GM12864 (cell line): ENCODE results near the gene LPIN3.

Experiments
- DNase-seq: peaks from one replicate; pipeline ENCODE4 v3.0.0-alpha.2; 2011; ENCODE audit warnings: low read depth
- H3K4me3 ChIP-seq: 2 replicates; pipeline ENCODE4 v1.5.1; 2011; ENCODE audit warnings: mild to moderate bottlenecking, low read depth, low read length, control low read depth
- TF ChIP-seq, protein P1 (sequence below): IDR thresholded peaks from 2 replicates; pipeline ENCODE4 v1.5.1; 2011; ENCODE audit warnings: low read depth, mild to moderate bottlenecking, moderate library complexity, low read length, control low read depth, inconsistent platforms; ENCODE audit errors: missing control alignments

Gene LPIN3

DNA sequence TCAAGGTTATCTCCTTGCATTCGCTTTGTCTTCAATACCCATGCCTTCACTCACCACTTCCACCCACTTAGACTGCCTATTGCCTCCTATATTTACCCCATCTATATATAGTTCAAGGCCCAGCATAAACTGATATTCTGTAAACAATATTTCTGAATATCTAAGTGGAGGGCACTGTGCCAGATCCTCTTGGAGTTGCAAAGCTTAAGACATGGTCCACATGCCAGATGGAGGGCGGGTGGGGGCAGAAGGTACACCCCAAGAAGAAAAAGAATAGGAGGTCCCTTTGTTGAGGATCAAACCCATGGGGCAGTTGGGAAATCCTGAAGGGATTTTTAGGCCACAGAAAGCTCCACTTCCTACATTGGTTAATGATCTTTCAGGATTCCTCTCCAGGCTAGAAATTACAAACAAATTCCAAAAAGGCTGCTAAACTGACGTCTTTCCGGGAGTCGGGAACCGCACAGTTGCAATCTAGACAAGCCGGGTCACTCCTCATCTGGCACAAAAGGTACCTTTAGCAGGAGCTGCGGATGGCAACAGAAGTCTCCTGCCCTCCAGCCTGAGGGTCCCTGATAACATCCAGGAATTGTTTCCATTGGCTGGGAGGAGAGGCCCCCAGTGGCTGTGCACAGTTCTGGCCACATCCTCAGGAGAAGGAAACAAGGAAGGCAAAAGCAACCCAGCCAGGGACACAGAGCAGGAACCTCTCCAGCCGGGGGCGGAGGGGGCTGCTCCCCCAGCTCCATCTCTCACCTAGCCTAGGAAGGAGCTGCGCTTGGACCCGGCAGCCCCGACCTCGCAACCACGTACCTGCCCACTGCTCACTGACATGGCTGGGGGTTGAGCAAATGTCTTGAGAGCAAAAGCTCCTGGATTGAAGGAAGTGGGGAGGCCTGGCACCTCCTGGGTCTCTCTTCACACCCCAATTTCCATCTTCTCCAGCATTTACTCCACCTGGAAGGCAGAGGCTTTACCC is 5.9 kb upstream of the LPIN3 start:
- no peak for DNase-seq
- TF ChIP-seq, protein P1, sequence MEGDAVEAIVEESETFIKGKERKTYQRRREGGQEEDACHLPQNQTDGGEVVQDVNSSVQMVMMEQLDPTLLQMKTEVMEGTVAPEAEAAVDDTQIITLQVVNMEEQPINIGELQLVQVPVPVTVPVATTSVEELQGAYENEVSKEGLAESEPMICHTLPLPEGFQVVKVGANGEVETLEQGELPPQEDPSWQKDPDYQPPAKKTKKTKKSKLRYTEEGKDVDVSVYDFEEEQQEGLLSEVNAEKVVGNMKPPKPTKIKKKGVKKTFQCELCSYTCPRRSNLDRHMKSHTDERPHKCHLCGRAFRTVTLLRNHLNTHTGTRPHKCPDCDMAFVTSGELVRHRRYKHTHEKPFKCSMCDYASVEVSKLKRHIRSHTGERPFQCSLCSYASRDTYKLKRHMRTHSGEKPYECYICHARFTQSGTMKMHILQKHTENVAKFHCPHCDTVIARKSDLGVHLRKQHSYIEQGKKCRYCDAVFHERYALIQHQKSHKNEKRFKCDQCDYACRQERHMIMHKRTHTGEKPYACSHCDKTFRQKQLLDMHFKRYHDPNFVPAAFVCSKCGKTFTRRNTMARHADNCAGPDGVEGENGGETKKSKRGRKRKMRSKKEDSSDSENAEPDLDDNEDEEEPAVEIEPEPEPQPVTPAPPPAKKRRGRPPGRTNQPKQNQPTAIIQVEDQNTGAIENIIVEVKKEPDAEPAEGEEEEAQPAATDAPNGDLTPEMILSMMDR, result no peak
- H3K4me3 ChIP-seq, result no peak overlapping the region

DNA sequence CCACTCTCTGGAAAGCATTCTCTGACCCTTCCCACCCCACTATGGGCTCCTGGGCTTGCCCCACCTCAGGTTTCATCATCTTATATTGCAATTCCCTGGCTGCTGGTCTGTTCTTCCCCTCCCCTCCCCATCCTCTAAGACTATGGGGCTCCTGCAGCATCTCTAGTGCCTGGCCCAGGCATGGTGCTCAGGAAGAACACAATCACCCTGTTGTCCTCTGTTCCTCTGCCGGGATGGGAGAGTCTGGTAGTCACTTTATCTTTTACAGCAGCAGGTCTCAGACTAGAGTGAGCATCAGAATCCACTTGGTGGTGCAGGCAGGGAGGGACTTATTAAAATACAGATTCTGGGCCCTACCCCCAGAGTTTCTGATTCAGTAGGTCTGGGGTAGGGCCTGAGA is 5.0 kb upstream of the LPIN3 start:
- H3K4me3 ChIP-seq, result no peak overlapping the region
- no peak for DNase-seq
- TF ChIP-seq, protein P1, result no peak

DNA sequence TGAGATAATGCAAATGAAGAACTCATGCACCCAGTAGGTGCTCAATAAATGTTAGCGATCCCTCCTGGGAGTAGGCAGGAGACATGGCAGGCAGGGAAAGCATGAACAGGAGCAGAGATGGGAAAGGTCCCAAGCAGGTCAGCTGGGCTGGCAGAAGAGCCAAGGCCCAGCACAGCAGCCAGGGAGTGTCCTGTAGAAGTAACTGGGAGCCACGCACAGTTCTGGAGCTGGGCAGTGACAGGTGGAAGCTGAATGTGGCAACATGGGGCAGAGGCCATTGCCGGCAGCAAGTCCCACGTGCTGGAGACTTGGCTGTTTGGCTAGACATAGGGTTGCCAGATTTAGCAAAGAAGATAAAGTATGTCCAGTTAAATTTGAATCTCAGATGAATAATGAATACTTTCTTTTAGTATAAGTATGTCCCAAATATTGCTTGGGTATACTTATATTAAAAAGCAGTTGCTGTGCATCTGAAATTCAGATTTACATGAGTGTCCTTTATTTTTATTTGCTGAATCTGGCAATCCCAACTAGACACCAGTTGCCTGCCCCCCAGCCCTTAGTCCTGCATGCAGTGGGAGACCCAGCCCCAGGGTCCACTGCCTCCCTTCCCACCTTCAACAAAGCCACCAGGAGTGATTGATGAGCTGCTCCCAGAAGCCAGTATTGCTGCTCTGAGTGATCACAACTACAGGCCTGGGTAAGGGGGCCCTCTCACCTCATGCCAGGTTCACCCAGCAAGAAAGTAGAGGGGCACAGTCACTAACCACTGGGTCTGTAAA is 3.7 kb upstream of the LPIN3 start:
- H3K4me3 ChIP-seq, result no peak overlapping the region
- TF ChIP-seq, protein P1, result no peak
- DNase-seq, result no peak

DNA sequence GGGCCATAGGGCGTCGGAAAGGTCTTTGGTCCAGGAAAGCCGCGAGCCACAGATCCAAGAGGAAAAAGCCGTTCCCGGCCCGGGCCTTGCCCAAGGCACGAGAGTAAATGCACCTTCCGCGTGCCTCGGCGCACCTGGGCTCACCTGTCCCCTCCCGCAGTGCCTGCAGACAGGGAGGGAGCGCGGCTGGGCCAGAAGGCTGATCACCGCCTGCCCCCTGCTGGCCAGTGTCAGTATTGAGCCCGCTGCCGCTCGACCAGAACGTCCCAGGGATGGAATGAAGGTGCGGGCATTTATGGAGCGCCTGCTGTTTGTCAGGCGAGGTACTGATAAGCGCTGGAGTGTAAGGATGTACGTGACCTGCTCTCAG is 679 bp upstream of the LPIN3 start:
- no peak for DNase-seq
- no peak overlapping the region; the same call in 1 of the 2 replicates for H3K4me3 ChIP-seq
- TF ChIP-seq, protein P1, result peak; percentile 95

DNA sequence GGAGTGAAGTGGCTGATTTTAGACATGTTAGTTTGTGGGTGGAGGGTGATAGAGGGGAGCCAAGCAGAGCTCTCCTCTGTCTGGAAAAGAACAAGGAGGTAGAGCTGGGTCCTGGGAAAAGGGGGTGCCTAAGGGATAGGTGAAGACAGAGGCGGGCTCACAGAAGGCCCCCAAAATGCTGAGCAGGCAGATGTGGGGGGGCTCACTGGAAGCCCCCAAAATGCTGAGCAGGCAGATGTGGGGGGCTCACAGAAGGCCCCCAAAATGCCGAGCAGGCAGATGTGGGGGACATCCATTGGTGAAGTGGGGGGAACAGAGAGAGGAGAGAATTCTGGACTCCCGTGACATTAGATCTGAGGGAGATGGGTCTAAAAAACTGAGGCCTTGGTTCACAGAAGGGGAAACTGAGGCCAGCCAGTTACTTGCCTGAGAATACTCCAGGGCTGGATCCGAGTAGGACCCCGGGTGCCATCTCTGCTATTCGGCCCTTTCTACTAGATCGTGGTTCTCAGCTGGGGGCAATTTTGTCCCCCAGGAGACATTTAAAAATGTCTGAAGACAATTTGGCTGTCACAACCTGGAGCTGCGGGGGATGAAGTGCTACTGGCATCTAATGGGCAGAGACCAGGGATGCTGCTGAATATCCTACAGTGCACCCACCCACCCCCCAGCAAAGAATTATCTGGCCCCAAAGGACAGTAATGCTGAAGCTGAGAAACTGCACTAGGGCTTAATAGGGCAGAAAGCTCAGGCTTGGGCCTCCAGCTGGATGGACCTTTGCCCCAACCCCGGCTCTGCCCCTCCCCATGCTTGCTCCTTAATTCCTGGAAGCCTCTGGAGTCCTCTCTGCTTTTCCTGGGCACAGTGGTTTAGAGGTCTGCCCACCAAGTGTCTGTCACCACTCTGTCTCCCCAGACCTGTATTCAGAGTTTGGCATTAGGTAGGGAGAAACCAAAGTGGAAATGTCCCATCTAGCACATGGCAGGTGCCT is 2.1 kb downstream of the LPIN3 start:
- no peak for DNase-seq
- no peak overlapping the region for H3K4me3 ChIP-seq
- TF ChIP-seq, protein P1, result no peak

DNA sequence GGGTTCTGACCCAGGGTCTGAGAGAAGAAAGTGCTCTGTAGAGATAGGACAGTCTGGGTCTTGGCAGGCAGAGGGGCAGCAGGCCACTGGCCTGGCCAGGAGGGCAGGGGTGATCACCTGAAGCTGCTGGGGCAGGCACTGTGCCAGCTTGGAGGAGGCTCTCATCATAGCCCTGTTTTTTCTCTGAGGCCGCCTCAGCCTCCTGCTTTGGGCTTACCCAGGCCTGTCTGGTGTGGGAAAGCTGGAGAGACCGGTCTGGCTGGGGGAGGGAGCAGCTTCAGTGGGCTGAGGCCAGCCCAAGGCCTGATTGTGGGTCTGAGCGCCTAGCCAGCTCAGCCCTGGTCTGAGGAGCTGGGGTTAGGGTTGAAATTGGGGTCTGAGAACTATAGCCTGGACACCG is 3.9 kb downstream of the LPIN3 start:
- no peak for DNase-seq
- TF ChIP-seq, protein P1, result no peak
- no peak overlapping the region for H3K4me3 ChIP-seq
